HFFc6 (cell line): ENCODE measurements around the gene LPAR3. TPM values are rescaled to one million over a fixed set of nuclear protein-coding genes. Genes with fewer than 3 reads are reported as not detected.

ENCODE experiments used
- DNase-seq: peaks from one replicate; pipeline ENCODE4 v3.0.0-alpha.2; 2018
- H3K27ac Mint-ChIP-seq: 2 replicates; pipeline ENCODE4 v1.8.0; 2020; ENCODE audit warnings: mild to moderate bottlenecking, mixed read lengths
- H3K27me3 Mint-ChIP-seq: 2 replicates; pipeline ENCODE4 v1.8.0; 2021; ENCODE audit warnings: mild to moderate bottlenecking, moderate library complexity, mixed read lengths; ENCODE audit not compliant: insufficient read depth
- H3K36me3 Mint-ChIP-seq: 2 replicates; pipeline ENCODE4 v1.8.0; 2021; ENCODE audit warnings: low read depth, mixed read lengths
- H3K4me1 Mint-ChIP-seq: 2 replicates; pipeline ENCODE4 v1.8.0; 2020; ENCODE audit warnings: low read depth, mixed read lengths
- H3K4me3 Mint-ChIP-seq: 2 replicates; pipeline ENCODE4 v1.8.0; 2020; ENCODE audit warnings: mild to moderate bottlenecking, moderate library complexity, mixed read lengths
- H3K9me3 Mint-ChIP-seq: 2 replicates; pipeline ENCODE4 v1.8.0; 2020; ENCODE audit warnings: mild to moderate bottlenecking, mixed read lengths
- total RNA-seq, 6 experiments: library from RNA; stranded (reverse); fragmentation: NEBNext Ultra II Directional; extraction: Animal tissue kit (Norgen Biotek cat#: 25700); gene quantifications; 2 replicates in 1 of 6; 3 replicates in 5 of 6; pipeline ENCODE4 v1.2.3, GENCODE V29; 2021
- TF ChIP-seq, protein P1 (sequence below): fragments of 200-600 bp; sonication (generic); IDR thresholded peaks from 2 replicates; pipeline ENCODE4 v1.5.0; 2021; ENCODE audit warnings: antibody characterized with exemption, mild to moderate bottlenecking

LPAR3 gene
- total RNA-seq, 6 experiments from 2014 or later: 0.28 to 3.1 (median 2.0) TPM

DNA sequence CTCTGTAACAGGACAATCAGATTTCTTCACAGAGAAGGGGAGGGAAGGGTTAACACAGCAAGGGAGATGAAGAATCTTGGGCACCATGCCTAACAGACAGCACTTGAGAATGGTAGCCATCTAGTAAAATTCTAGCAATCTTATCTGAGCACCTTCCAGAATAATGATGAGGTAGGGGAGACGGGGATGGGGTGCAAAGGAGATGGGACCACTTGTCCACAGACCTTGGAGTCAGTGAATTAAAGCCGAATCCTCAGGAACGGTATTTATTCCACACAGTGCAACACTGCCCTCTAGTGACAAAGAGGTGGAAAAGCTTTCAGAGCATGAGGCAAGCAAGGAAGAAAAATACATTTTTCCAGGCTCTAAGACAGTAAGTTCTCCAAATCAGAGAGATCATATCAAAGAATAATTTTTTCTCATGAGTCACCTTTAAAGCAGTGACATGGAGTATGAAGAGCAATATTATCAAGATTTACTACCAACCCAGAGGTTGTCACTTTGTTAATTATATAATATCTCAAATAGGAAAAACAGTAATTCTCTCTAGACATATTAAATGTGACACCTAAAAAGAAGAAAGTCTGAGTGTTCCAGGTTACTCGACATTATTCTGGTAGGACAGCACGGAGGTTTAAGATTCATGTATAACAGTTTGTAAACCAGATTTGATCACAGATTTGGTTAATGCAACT, 43.3 kb upstream of the LPAR3 start:
- Mint-ChIP-seq H3K36me3 (no peaks in the 10 kb centered on the region), H3K27me3 (no peaks in the 10 kb centered on the region; the same call in 1 of the 2 replicates), H3K27ac (no peak overlapping the region), H3K9me3 (no peaks in the 10 kb centered on the region), H3K4me1 (peaks cover 29% of the 10 kb centered on the region), H3K4me3 (no peak overlapping the region)
- DNase-seq: peak; percentile 56
- TF ChIP-seq, protein P1, sequence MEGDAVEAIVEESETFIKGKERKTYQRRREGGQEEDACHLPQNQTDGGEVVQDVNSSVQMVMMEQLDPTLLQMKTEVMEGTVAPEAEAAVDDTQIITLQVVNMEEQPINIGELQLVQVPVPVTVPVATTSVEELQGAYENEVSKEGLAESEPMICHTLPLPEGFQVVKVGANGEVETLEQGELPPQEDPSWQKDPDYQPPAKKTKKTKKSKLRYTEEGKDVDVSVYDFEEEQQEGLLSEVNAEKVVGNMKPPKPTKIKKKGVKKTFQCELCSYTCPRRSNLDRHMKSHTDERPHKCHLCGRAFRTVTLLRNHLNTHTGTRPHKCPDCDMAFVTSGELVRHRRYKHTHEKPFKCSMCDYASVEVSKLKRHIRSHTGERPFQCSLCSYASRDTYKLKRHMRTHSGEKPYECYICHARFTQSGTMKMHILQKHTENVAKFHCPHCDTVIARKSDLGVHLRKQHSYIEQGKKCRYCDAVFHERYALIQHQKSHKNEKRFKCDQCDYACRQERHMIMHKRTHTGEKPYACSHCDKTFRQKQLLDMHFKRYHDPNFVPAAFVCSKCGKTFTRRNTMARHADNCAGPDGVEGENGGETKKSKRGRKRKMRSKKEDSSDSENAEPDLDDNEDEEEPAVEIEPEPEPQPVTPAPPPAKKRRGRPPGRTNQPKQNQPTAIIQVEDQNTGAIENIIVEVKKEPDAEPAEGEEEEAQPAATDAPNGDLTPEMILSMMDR: peak; percentile 97

DNA sequence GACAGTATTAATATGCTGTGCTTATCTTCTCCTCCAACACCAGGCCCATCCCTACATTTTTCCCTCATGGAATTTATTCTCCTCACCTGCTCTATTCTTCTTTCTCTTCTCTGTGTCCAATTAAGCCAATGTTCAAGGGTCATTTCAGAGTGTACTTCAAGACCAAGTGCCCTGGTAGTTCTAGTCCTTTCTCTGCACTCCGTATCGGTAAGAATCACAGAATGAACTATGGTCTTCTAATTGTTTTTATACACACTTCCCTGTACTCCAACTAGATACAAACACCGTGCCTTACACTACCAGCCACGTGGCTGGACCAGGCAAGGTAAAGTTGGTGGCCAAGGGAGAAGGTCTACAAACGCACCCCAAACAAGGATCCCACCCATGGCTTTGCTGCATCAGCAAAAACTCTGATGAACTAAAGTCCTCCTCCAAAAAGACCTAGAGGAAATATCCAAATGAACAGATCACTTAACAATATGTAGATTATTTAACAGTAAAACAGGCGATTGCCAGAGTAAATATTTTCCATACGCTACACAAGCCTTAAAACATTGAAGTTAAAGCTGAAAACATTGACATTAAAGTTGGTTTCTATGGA, 40.1 kb upstream of the LPAR3 start:
- Mint-ChIP-seq H3K27me3 (peaks cover 2% of the 10 kb centered on the region; the same call in 1 of the 2 replicates), H3K4me3 (no peak overlapping the region), H3K4me1 (no peaks in the 10 kb centered on the region), H3K27ac (no peak overlapping the region), H3K36me3 (no peaks in the 10 kb centered on the region), H3K9me3 (no peaks in the 10 kb centered on the region)
- TF ChIP-seq, protein P1: no peak
- DNase-seq: no peak

DNA sequence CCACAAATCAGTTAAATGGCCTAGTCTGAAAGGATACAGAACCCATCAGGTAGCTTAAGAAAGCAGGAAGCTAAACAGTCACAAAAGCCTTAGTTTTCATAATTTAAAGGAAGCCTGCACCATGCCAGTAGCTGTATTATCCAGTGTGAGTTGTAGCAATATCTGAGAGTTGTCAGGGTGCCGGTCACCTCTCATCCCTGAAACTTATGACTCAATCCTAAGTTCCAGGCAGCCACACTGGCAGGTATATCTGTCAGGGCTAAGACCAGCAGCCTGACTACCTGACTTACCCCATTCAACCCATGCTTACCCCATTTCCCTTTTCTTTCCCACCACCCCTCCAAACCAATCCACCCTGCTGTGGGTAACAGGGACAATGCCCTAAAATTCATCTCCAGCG, 37.8 kb upstream of the LPAR3 start:
- H3K4me1 Mint-ChIP-seq: no peaks in the 10 kb centered on the region
- H3K9me3 Mint-ChIP-seq: no peaks in the 10 kb centered on the region
- peaks cover 2% of the 10 kb centered on the region; the same call in 1 of the 2 replicates for H3K27me3 Mint-ChIP-seq
- H3K36me3 Mint-ChIP-seq: no peaks in the 10 kb centered on the region
- H3K27ac Mint-ChIP-seq: no peak overlapping the region
- TF ChIP-seq, protein P1: no peak
- no peak for DNase-seq
- H3K4me3 Mint-ChIP-seq: no peak overlapping the region

DNA sequence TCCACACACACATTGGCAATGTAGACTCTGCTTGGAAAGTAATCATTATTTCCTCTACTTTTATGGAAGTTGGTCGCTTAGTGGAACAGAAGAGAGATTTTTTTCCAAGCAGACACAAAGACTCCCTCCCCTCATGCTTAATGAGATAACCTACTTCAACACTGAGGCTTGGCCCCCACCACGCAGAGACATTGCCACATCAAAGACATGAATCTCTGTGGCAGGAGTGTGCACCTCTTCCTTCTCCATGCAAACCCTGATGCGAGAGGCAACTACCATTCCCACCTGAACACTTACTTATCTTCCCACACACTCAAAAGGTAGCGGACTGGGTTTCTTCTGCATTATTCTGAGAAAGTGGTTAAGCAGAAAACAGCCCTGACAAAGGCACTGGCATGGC, 37.3 kb upstream of the LPAR3 start:
- DNase-seq: no peak
- TF ChIP-seq, protein P1: no peak
- H3K9me3 Mint-ChIP-seq: no peaks in the 10 kb centered on the region
- no peak overlapping the region for H3K27ac Mint-ChIP-seq
- no peak overlapping the region for H3K4me3 Mint-ChIP-seq
- no peaks in the 10 kb centered on the region for H3K4me1 Mint-ChIP-seq
- H3K36me3 Mint-ChIP-seq: no peaks in the 10 kb centered on the region
- H3K27me3 Mint-ChIP-seq: peaks cover 2% of the 10 kb centered on the region; the same call in 1 of the 2 replicates

DNA sequence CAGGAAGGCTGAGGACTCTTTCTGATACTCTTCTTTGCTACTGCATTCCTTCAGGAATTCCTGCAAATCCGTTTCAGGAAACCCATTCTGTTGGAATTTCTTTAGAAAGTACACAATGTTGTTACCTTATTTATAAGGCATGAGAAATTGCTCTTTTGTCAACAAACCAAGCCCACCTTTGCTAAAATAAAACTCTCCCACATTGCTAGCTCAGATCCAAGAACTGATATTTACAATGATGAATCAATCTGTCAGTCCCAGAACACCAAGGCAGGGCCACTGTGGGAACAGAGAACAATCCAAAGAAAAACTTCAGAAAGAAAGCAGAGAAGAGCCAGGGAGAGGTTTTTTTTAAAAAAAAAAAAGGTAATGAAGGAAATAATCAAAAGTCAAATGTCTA, 36.6 kb upstream of the LPAR3 start:
- H3K27me3 Mint-ChIP-seq: peaks cover 2% of the 10 kb centered on the region; the same call in 1 of the 2 replicates
- TF ChIP-seq, protein P1: no peak
- H3K36me3 Mint-ChIP-seq: no peaks in the 10 kb centered on the region
- no peaks in the 10 kb centered on the region for H3K9me3 Mint-ChIP-seq
- DNase-seq: no peak
- H3K27ac Mint-ChIP-seq: no peak overlapping the region
- no peak overlapping the region for H3K4me3 Mint-ChIP-seq
- no peaks in the 10 kb centered on the region for H3K4me1 Mint-ChIP-seq
